Osteoblast (primary cell): Measurements from ENCODE around the gene ESF1. TPM values are rescaled to one million over a fixed set of nuclear protein-coding genes. Genes with fewer than 3 reads are reported as not detected.

Experiments used
- DNase-seq: peaks from one replicate; pipeline ENCODE4 v3.0.0; 2011; ENCODE audit warnings: low spot score, mixed read lengths; ENCODE audit not compliant: insufficient read length; ENCODE audit errors: missing footprints
- H2AFZ ChIP-seq: 2 replicates; pipeline ENCODE4 v1.6.0; 2011; ENCODE audit warnings: mild to moderate bottlenecking, low read length
- H3K27ac ChIP-seq: 2 replicates; pipeline ENCODE4 v1.5.1; 2011; ENCODE audit warnings: mild to moderate bottlenecking, low read depth, low read length, moderate library complexity
- H3K27me3 ChIP-seq: 2 replicates; pipeline ENCODE4 v1.6.0; 2012; ENCODE audit warnings: mild to moderate bottlenecking, control low read depth, inconsistent platforms, low read length, moderate library complexity; ENCODE audit not compliant: insufficient read depth
- H3K36me3 ChIP-seq: 2 replicates; pipeline ENCODE4 v1.5.1; 2011; ENCODE audit warnings: mild to moderate bottlenecking, low read length, control low read depth, moderate library complexity; ENCODE audit not compliant: insufficient read depth
- H3K4me1 ChIP-seq: 2 replicates; pipeline ENCODE4 v1.5.1; 2011; ENCODE audit warnings: mild to moderate bottlenecking, low read length, control low read depth, moderate library complexity; ENCODE audit not compliant: insufficient read depth
- H3K4me2 ChIP-seq: 2 replicates; pipeline ENCODE4 v1.6.0; 2011; ENCODE audit warnings: mild to moderate bottlenecking, low read length; ENCODE audit not compliant: insufficient read depth
- H3K4me3 ChIP-seq: fragments of 200-600 bp; sonication (generic); 3 replicates; pipeline ENCODE4 v1.5.1; 2012; ENCODE audit warnings: mild to moderate bottlenecking, low read length, inconsistent platforms; ENCODE audit not compliant: insufficient read depth
- H3K79me2 ChIP-seq: 2 replicates; pipeline ENCODE4 v1.6.0; 2012; ENCODE audit warnings: mild to moderate bottlenecking, low read length, control low read depth, inconsistent platforms; ENCODE audit not compliant: insufficient read depth
- H3K9me3 ChIP-seq: 2 replicates; pipeline ENCODE4 v1.5.1; 2011; ENCODE audit warnings: low read depth, low read length, control low read depth
- H4K20me1 ChIP-seq: 2 replicates; pipeline ENCODE4 v1.6.0; 2012; ENCODE audit warnings: mild to moderate bottlenecking, low read length, control low read depth; ENCODE audit not compliant: insufficient read depth
- CTCF ChIP-seq: IDR thresholded peaks from 2 replicates; pipeline ENCODE4 v1.5.1; 2011; ENCODE audit warnings: mild to moderate bottlenecking, low read depth, low read length, moderate library complexity; ENCODE audit errors: extremely low read depth
- total RNA-seq: library from RNA; depleted of rRNA; stranded (reverse); fragments of >200 nt; gene quantifications from 2 replicates; pipeline ENCODE4 v1.2.3, GENCODE V29; 2012

ESF1 gene
- total RNA-seq, 1 donor = 9.0 TPM

GRCh38 chr20:13687815-13688214, 96.9 kb downstream of the ESF1 start:
- Histone ChIP-seq H4K20me1 (no peaks in the 10 kb centered on the region), H3K4me2 (no peak overlapping the region), H3K36me3 (no peaks in the 10 kb centered on the region), H2AFZ (no peak overlapping the region), H3K9me3 (no peaks in the 10 kb centered on the region), H3K27ac (no peak overlapping the region), H3K27me3 (no peaks in the 10 kb centered on the region), H3K4me1 (no peaks in the 10 kb centered on the region), H3K4me3 (no peak overlapping the region), H3K79me2 (no peaks in the 10 kb centered on the region)
- no peak for TF ChIP-seq CTCF
- no peak for DNase-seq

GRCh38 chr20:13685623-13686022, 99.1 kb downstream of the ESF1 start:
- H2AFZ ChIP-seq = no peak overlapping the region
- H3K9me3 ChIP-seq = no peaks in the 10 kb centered on the region
- no peaks in the 10 kb centered on the region for H4K20me1 ChIP-seq

GRCh38 chr20:13684566-13685222, 100.0 kb downstream of the ESF1 start:
- DNase-seq = peak; percentile 78
- no peaks in the 10 kb centered on the region for H3K36me3 ChIP-seq
- H3K4me3 ChIP-seq = no peak overlapping the region
- no peaks in the 10 kb centered on the region for H3K79me2 ChIP-seq
- H3K27ac ChIP-seq = no peak overlapping the region
- no peak overlapping the region for H2AFZ ChIP-seq
- H4K20me1 ChIP-seq = no peaks in the 10 kb centered on the region
- H3K27me3 ChIP-seq = no peaks in the 10 kb centered on the region
- H3K4me2 ChIP-seq = no peak overlapping the region
- no peaks in the 10 kb centered on the region for H3K4me1 ChIP-seq
- TF ChIP-seq CTCF = no peak
- no peaks in the 10 kb centered on the region for H3K9me3 ChIP-seq

More at GRCh38 chr20:13685623-13686022, 99.1 kb downstream of the ESF1 start:
- H3K36me3 ChIP-seq = no peaks in the 10 kb centered on the region
- H3K27me3 ChIP-seq = no peaks in the 10 kb centered on the region
- DNase-seq = no peak
- no peak overlapping the region for H3K4me3 ChIP-seq
- no peak for TF ChIP-seq CTCF
- no peaks in the 10 kb centered on the region for H3K4me1 ChIP-seq
- no peaks in the 10 kb centered on the region for H3K79me2 ChIP-seq
- H3K27ac ChIP-seq = no peak overlapping the region
- H3K4me2 ChIP-seq = no peak overlapping the region

- Histone ChIP-seq H3K36me3 (no peaks in the 10 kb centered on the region), H2AFZ (no peak overlapping the region), H3K9me3 (no peaks in the 10 kb centered on the region), H3K27ac (no peak overlapping the region), H3K4me1 (no peaks in the 10 kb centered on the region), H3K4me3 (no peak overlapping the region), H3K27me3 (no peaks in the 10 kb centered on the region), H3K79me2 (no peaks in the 10 kb centered on the region), H4K20me1 (no peaks in the 10 kb centered on the region), H3K4me2 (no peak overlapping the region)
- DNase-seq = no peak
- TF ChIP-seq CTCF = no peak
These were observed 100.9 kb downstream of the ESF1 start for GRCh38 chr20:13683833-13684232.
